Naive thymus-derived CD4-positive, alpha-beta T cell (primary cell): Measurements from ENCODE around the gene ANKRD49. TPM values are rescaled to one million over a fixed set of nuclear protein-coding genes. Genes with fewer than 3 reads are reported as not detected.

Experiments
- ATAC-seq: fragments of 150-1000 bp; cut with Tn5 transposase; 2 replicates; pipeline ENCODE4 v1.10.0; 2021; ENCODE audit warnings: mild to moderate bottlenecking, moderate library complexity
- CTCF ChIA-PET: fragments of 350-600 bp; sonication (Branson Sonifier 250); formaldehyde crosslinking; loops from one replicate; lab custom pipeline; 2021; ENCODE audit warnings: antibody characterized with exemption; lab: Charles Lee
- POLR2A ChIA-PET: fragments of 350-600 bp; sonication (Branson Sonifier 250); formaldehyde crosslinking; loops from one replicate; lab custom pipeline; 2021; ENCODE audit warnings: antibody characterized with exemption, inconsistent platforms; lab: Charles Lee
- DNase-seq, 9 donors: peaks; one replicate each; pipeline versions ENCODE4 v3.0.0 to v3.0.0-alpha.2; 2020 to 2022; ENCODE audit warnings: mixed read lengths in 1 of 9
- H3K27ac ChIP-seq: one replicate; pipeline ENCODE4 v1.7.0; 2013; ENCODE audit warnings: mild to moderate bottlenecking, low read depth, low read length, moderate library complexity
- H3K27me3 ChIP-seq, 2 donors: one replicate each; pipeline ENCODE4 v1.7.0; 2013; ENCODE audit warnings: low read length in 2 of 2, mild to moderate bottlenecking in 2 of 2, moderate library complexity in 2 of 2; ENCODE audit not compliant: control insufficient read depth in 2 of 2, insufficient read depth in 2 of 2
- H3K36me3 ChIP-seq, 3 experiments: 1 replicate in 2 of 3; 2 replicates in 1 of 3; pipeline ENCODE4 v1.7.0; 2013; ENCODE audit warnings: low read length in 3 of 3, mild to moderate bottlenecking in 3 of 3, moderate library complexity in 1 of 3; ENCODE audit not compliant: insufficient read depth in 3 of 3, control insufficient read depth in 2 of 3
- H3K4me1 ChIP-seq, 2 donors: one replicate each; pipeline ENCODE4 v1.7.0; 2013; ENCODE audit warnings: low read length in 2 of 2, mild to moderate bottlenecking in 2 of 2, moderate library complexity in 1 of 2; ENCODE audit not compliant: control insufficient read depth in 2 of 2, insufficient read depth in 2 of 2
- H3K4me3 ChIP-seq: 2 replicates; pipeline ENCODE4 v1.7.0; 2013; ENCODE audit warnings: mild to moderate bottlenecking, low read length
- H3K9me3 ChIP-seq, 3 experiments: 1 replicate in 2 of 3; 2 replicates in 1 of 3; pipeline ENCODE4 v1.7.0; 2013; ENCODE audit warnings: low read length in 3 of 3; ENCODE audit not compliant: control insufficient read depth in 2 of 3
- H3K27ac Mint-ChIP-seq, 9 donors: one replicate each; pipeline ENCODE4 v1.8.0; 2020 to 2022; ENCODE audit warnings: mixed read lengths in 9 of 9, mild to moderate bottlenecking in 8 of 9, moderate library complexity in 5 of 9, inconsistent platforms in 2 of 9
- H3K27me3 Mint-ChIP-seq, 5 donors: one replicate each; pipeline ENCODE4 v1.8.0; 2021 to 2022; ENCODE audit warnings: mixed read lengths in 5 of 5, mild to moderate bottlenecking in 1 of 5
- H3K36me3 Mint-ChIP-seq, 5 donors: one replicate each; pipeline ENCODE4 v1.8.0; 2020 to 2022; ENCODE audit warnings: mixed read lengths in 5 of 5, mild to moderate bottlenecking in 3 of 5, inconsistent platforms in 1 of 5
- H3K4me1 Mint-ChIP-seq, 7 donors: one replicate each; pipeline ENCODE4 v1.8.0; 2020 to 2022; ENCODE audit warnings: mixed read lengths in 7 of 7, mild to moderate bottlenecking in 3 of 7, inconsistent platforms in 1 of 7
- H3K4me3 Mint-ChIP-seq, 10 donors: one replicate each; pipeline ENCODE4 v1.8.0; 2020 to 2022; ENCODE audit warnings: mild to moderate bottlenecking in 10 of 10, mixed read lengths in 10 of 10, moderate library complexity in 6 of 10, inconsistent platforms in 2 of 10
- H3K9me3 Mint-ChIP-seq, 11 donors: one replicate each; pipeline ENCODE4 v1.8.0; 2020 to 2022; ENCODE audit warnings: mixed read lengths in 11 of 11, mild to moderate bottlenecking in 4 of 11, inconsistent platforms in 1 of 11, moderate library complexity in 1 of 11
- intact Hi-C, 2 donors: fragments of 100-400 bp; cut with micrococcal nuclease; formaldehyde crosslinking; loops; one replicate each; pipeline ENCODE4 v1.15.1; 2023
- polyA plus RNA-seq, 2 donors: library from polyadenylated mRNA; unstranded; fragments of 300-500 nt; fragmentation: Illumina TruSeq; gene quantifications; one replicate each; pipeline ENCODE4 v1.2.3, GENCODE V29; 2021
- total RNA-seq, 6 experiments: library from RNA in 5 of 6; stranded (reverse) in 5 of 6; gene quantifications; 1 replicate in 5 of 6; 2 replicates in 1 of 6; pipeline ENCODE4 v1.2.3 and lab custom pipeline; 2021 to 2026

The ANKRD49 gene
- total and polyA plus RNA-seq, 7 experiments from 2014 or later, result 17.1 to 64.4 (median 32.7) TPM

GRCh38 chr11:94544646-94545263 is 51.0 kb downstream of the ANKRD49 start:
- H3K27ac Mint-ChIP-seq, result peak overlapping the region in 2 of 9 donors; percentile 36 to 76
- no peaks in the 10 kb centered on the region for H3K36me3 ChIP-seq
- peak overlapping the region; percentile 85 for H3K4me3 ChIP-seq
- CTCF ChIA-PET, result no interaction called here
- intact Hi-C loops, result loop anchor here (1.0 to 5.0 kb wide), 9 partner anchors 51 to 1848 kb away; partner anchors contain the start of genes ANKRD49 (in 2 of the 2), FAM76B (in 2 of the 2), MRE11 (in 2 of the 2) and C11orf54 (in 1 of the 2)
- peak overlapping the region; percentile 88 for H3K27ac ChIP-seq
- H3K27me3 ChIP-seq, result no peaks in the 10 kb centered on the region
- no peaks in the 10 kb centered on the region for H3K9me3 ChIP-seq
- peaks cover 0 to 16% (median 0%) of the 10 kb centered on the region in 5 donors for H3K36me3 Mint-ChIP-seq
- no peaks in the 10 kb centered on the region for H3K27me3 Mint-ChIP-seq
- POLR2A ChIA-PET, result interaction anchor here (0.6 to 1.7 kb wide), 3 partner anchors 215 to 804 kb away, joined by 3 to 4 read pairs (median 3); partner anchors contain the start of genes C11orf54 and TAF1D
- ATAC-seq (peak; percentile 2), DNase-seq (peak in 5 of 9 donors; percentile 1 to 24 (median 6))
- peaks cover 28 to 54% (median 46%) of the 10 kb centered on the region in 7 donors for H3K4me1 Mint-ChIP-seq
- H3K4me3 Mint-ChIP-seq, result peak overlapping the region; percentile 58 to 99 (median 78)
- H3K4me1 ChIP-seq, result peaks cover 22 to 29% of the 10 kb centered on the region in 2 donors
- H3K9me3 Mint-ChIP-seq, result no peaks in the 10 kb centered on the region

GRCh38 chr11:94545264-94546161 is 51.7 kb downstream of the ANKRD49 start:
- Histone ChIP-seq H3K4me1 (peaks cover 22 to 29% of the 10 kb centered on the region in 2 donors), H3K36me3 (no peaks in the 10 kb centered on the region), H3K27ac (no peak overlapping the region), H3K9me3 (no peaks in the 10 kb centered on the region), H3K4me3 (peak overlapping the region; percentile 17), H3K27me3 (no peaks in the 10 kb centered on the region)
- DNase-seq (peak in 1 of 9 donors; percentile 9), ATAC-seq (no peak)
- Mint-ChIP-seq H3K4me1 (peaks cover 31 to 62% (median 54%) of the 10 kb centered on the region in 7 donors), H3K27ac (peak overlapping the region in 8 of 9 donors; percentile 20 to 80 (median 68)), H3K9me3 (no peaks in the 10 kb centered on the region), H3K4me3 (peak overlapping the region; percentile 64 to 99 (median 78)), H3K27me3 (no peaks in the 10 kb centered on the region), H3K36me3 (peaks cover 0 to 19% (median 0%) of the 10 kb centered on the region in 5 donors)
- CTCF ChIA-PET, result interaction anchor here (0.6 kb wide), 1 partner anchor 42 kb away, joined by 3 read pairs; no protein-coding TSS in a partner anchor
- POLR2A ChIA-PET, result interaction anchor here (1.7 kb wide), 1 partner anchor 805 kb away, joined by 4 read pairs; the partner anchor contains the start of genes C11orf54 and TAF1D
- intact Hi-C loops, result loop anchor here in 1 of 2 donors (2.0 kb wide), 1 partner anchor 1243 kb away; the partner anchor contains the start of gene FAM76B

GRCh38 chr11:94546162-94546470 is 52.3 kb downstream of the ANKRD49 start:
- DNase-seq, result no peak
- no peak for ATAC-seq
- H3K27ac Mint-ChIP-seq, result peak overlapping the region in 6 of 9 donors; percentile 3 to 80 (median 52)
- H3K4me1 Mint-ChIP-seq, result peaks cover 31 to 63% (median 55%) of the 10 kb centered on the region in 7 donors
- ChIA-PET POLR2A (no interaction called here), CTCF (interaction anchor here (0.6 kb wide), 1 partner anchor 43 kb away, joined by 3 read pairs; no protein-coding TSS in a partner anchor)
- Histone ChIP-seq H3K4me1 (peaks cover 22 to 29% of the 10 kb centered on the region in 2 donors), H3K4me3 (no peak overlapping the region), H3K36me3 (no peaks in the 10 kb centered on the region), H3K27me3 (no peaks in the 10 kb centered on the region), H3K27ac (no peak overlapping the region), H3K9me3 (no peaks in the 10 kb centered on the region)
- no peaks in the 10 kb centered on the region for H3K27me3 Mint-ChIP-seq
- intact Hi-C loops, result no loop called here
- peaks cover 0 to 19% (median 0%) of the 10 kb centered on the region in 5 donors for H3K36me3 Mint-ChIP-seq
- no peaks in the 10 kb centered on the region for H3K9me3 Mint-ChIP-seq
- H3K4me3 Mint-ChIP-seq, result peak overlapping the region; percentile 64 to 99 (median 78)

- CTCF ChIA-PET, result no interaction called here
- Histone ChIP-seq H3K4me1 (peaks cover 22 to 29% of the 10 kb centered on the region in 2 donors), H3K27ac (no peak overlapping the region), H3K9me3 (no peaks in the 10 kb centered on the region), H3K27me3 (no peaks in the 10 kb centered on the region), H3K4me3 (no peak overlapping the region), H3K36me3 (no peaks in the 10 kb centered on the region)
- intact Hi-C loops, result no loop called here
- DNase-seq, result no peak
- peaks cover 31 to 63% (median 55%) of the 10 kb centered on the region in 7 donors for H3K4me1 Mint-ChIP-seq
- ATAC-seq, result no peak
- POLR2A ChIA-PET, result no interaction called here
- no peaks in the 10 kb centered on the region for H3K27me3 Mint-ChIP-seq
- H3K27ac Mint-ChIP-seq, result peak overlapping the region in 5 of 9 donors; percentile 1 to 74 (median 37)
- H3K36me3 Mint-ChIP-seq, result peaks cover 0 to 19% (median 0%) of the 10 kb centered on the region in 5 donors
- H3K4me3 Mint-ChIP-seq, result peak overlapping the region in 9 of 10 donors; percentile 6 to 79 (median 62)
- H3K9me3 Mint-ChIP-seq, result no peaks in the 10 kb centered on the region
Measured at GRCh38 chr11:94546886-94547285, 53.1 kb downstream of the ANKRD49 start.

GRCh38 chr11:94549146-94549545 is 55.4 kb downstream of the ANKRD49 start:
- Histone ChIP-seq H3K4me1 (peaks cover 16 to 24% of the 10 kb centered on the region in 2 donors), H3K9me3 (no peaks in the 10 kb centered on the region), H3K36me3 (no peaks in the 10 kb centered on the region), H3K27me3 (no peaks in the 10 kb centered on the region), H3K27ac (no peak overlapping the region), H3K4me3 (no peak overlapping the region)
- Mint-ChIP-seq H3K4me1 (peaks cover 27 to 50% (median 43%) of the 10 kb centered on the region in 7 donors), H3K9me3 (no peaks in the 10 kb centered on the region), H3K4me3 (no peak overlapping the region), H3K36me3 (peaks cover 0 to 19% (median 0%) of the 10 kb centered on the region in 5 donors), H3K27me3 (no peaks in the 10 kb centered on the region), H3K27ac (no peak overlapping the region)
- ChIA-PET CTCF (no interaction called here), POLR2A (no interaction called here)
- DNase-seq, result no peak
- no peak for ATAC-seq
- intact Hi-C loops, result no loop called here
